ENCODE results near the gene ITGA7.

- no peak for TF ChIP-seq CTCF (IDR thresholded peaks at IDR 0.05)
- no peak for TF ChIP-seq POLR2AphosphoS5 (IDR thresholded peaks at IDR 0.05)
Observed at GRCh38 chr12:55686366-55687010, 21.2 kb downstream of the ITGA7 start.
